H1 (cell line): ENCODE measurements around the gene GNB1.

Experiments
- JUN ChIP-seq: IDR thresholded peaks from 2 replicates; pipeline ENCODE4 v1.6.1; 2011; ENCODE audit warnings: low read depth, mild to moderate bottlenecking, improper control_type of control experiment, low read length
- RAD21 ChIP-seq, 2 experiments: IDR thresholded peaks in 1 of 2; conservative IDR thresholded peaks in 1 of 2; 2 replicates each; pipeline ENCODE4 v1.6.1; 2011; ENCODE audit warnings: low read depth in 2 of 2, low read length in 2 of 2, improper control_type of control experiment in 1 of 2, inconsistent platforms in 1 of 2, mild to moderate bottlenecking in 1 of 2, moderate library complexity in 1 of 2
- RFX5 ChIP-seq: IDR thresholded peaks from 2 replicates; pipeline ENCODE4 v1.6.1; 2011; ENCODE audit warnings: low read depth, low read length, improper control_type of control experiment, borderline replicate concordance
- SIN3A ChIP-seq, 2 experiments: IDR thresholded peaks in 1 of 2; conservative IDR thresholded peaks in 1 of 2; 2 replicates each; pipeline ENCODE4 v1.6.1; 2011 to 2012; ENCODE audit warnings: low read length in 2 of 2, improper control_type of control experiment in 1 of 2, low read depth in 1 of 2, mild to moderate bottlenecking in 1 of 2
- TF ChIP-seq, protein P1 (sequence below), 3 experiments: IDR thresholded peaks; 1 replicate in 2 of 3; 2 replicates in 1 of 3; pipeline versions ENCODE4 v1.5.1 to v1.6.1; 2011; ENCODE audit warnings: low read length in 3 of 3, mild to moderate bottlenecking in 3 of 3, inconsistent platforms in 2 of 3, low read depth in 1 of 3, moderate library complexity in 1 of 3; ENCODE audit not compliant: insufficient read depth in 1 of 3; ENCODE audit errors: control extremely low read depth in 1 of 3

- TF ChIP-seq JUN (no peak), SIN3A (conservative IDR thresholded peaks at IDR 0.05 in 1 of 2, IDR thresholded peaks at IDR 0.05 in 1 of 2; ENCODE audit: low read depth in 1 of 2, low read length in 2 of 2) (no peak), RAD21 (IDR thresholded peaks at IDR 0.05 in 1 of 2, conservative IDR thresholded peaks at IDR 0.05 in 1 of 2; ENCODE audit: low read depth in 2 of 2, low read length in 2 of 2) (no peak), RFX5 (no peak)
- TF ChIP-seq, protein P1, sequence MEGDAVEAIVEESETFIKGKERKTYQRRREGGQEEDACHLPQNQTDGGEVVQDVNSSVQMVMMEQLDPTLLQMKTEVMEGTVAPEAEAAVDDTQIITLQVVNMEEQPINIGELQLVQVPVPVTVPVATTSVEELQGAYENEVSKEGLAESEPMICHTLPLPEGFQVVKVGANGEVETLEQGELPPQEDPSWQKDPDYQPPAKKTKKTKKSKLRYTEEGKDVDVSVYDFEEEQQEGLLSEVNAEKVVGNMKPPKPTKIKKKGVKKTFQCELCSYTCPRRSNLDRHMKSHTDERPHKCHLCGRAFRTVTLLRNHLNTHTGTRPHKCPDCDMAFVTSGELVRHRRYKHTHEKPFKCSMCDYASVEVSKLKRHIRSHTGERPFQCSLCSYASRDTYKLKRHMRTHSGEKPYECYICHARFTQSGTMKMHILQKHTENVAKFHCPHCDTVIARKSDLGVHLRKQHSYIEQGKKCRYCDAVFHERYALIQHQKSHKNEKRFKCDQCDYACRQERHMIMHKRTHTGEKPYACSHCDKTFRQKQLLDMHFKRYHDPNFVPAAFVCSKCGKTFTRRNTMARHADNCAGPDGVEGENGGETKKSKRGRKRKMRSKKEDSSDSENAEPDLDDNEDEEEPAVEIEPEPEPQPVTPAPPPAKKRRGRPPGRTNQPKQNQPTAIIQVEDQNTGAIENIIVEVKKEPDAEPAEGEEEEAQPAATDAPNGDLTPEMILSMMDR (IDR thresholded peaks at IDR 0.05; ENCODE audit: control extremely low read depth in 1 of 3, insufficient read depth in 1 of 3, low read depth in 1 of 3, low read length in 3 of 3) = no peak
Observed at GRCh38 chr1:1929639-1930545, 39.0 kb upstream of the GNB1 start.
